K562 (cell line): Measurements from ENCODE around the gene ITGAE. TPM values are rescaled to one million over a fixed set of nuclear protein-coding genes. Genes with fewer than 3 reads are reported as not detected.
A peak's percentile ranks its signal among the peaks of the same experiment; 100 is the strongest.

ENCODE experiments used
- CEBPB ChIP-seq: fragments of 450-650 bp; IDR thresholded peaks from 2 replicates; pipeline ENCODE4 v1.6.1; 2016; ENCODE audit warnings: missing genetic modification characterization, missing compliant biosample characterization
- DACH1 ChIP-seq: fragments of 450-650 bp; IDR thresholded peaks from 2 replicates; pipeline ENCODE4 v1.6.1; 2018; ENCODE audit not compliant: partially characterized antibody
- E2F3 ChIP-seq: fragments of 250-450 bp; sonication (Bioruptor Pico); IDR thresholded peaks from 2 replicates; pipeline ENCODE4 v1.4.0; 2020; ENCODE audit warnings: mild to moderate bottlenecking
- GATA2 ChIP-seq: sonication (generic); formaldehyde crosslinking; IDR thresholded peaks from 2 replicates; pipeline ENCODE4 v1.4.0; 2020; ENCODE audit warnings: mild to moderate bottlenecking, missing genetic modification reagents
- HNRNPH1 ChIP-seq: fragments of 200-400 bp; formaldehyde crosslinking; optimal IDR thresholded peaks from 2 replicates; pipeline ENCODE3; 2017; ENCODE audit warnings: low read depth, mild to moderate bottlenecking, low read length, moderate library complexity
- HNRNPK ChIP-seq: fragments of 200-400 bp; formaldehyde crosslinking; IDR thresholded peaks from one replicate; pipeline ENCODE4 v1.6.1; 2018; ENCODE audit warnings: mild to moderate bottlenecking, low read depth, low read length; ENCODE audit not compliant: poor library complexity, severe bottlenecking
- KAT7 ChIP-seq: sonication (generic); formaldehyde crosslinking; IDR thresholded peaks from 2 replicates; pipeline ENCODE4 v1.8.0; 2022; ENCODE audit warnings: missing genetic modification reagents, mild to moderate bottlenecking, borderline replicate concordance
- LCOR ChIP-seq: sonication (generic); formaldehyde crosslinking; IDR thresholded peaks from 2 replicates; pipeline ENCODE4 v1.8.0; 2022; ENCODE audit warnings: mild to moderate bottlenecking, missing genetic modification reagents
- MAZ ChIP-seq, 2 experiments: fragments of 450-650 bp in 1 of 2; sonication (generic) in 1 of 2; formaldehyde crosslinking; IDR thresholded peaks in 1 of 2; conservative IDR thresholded peaks in 1 of 2; 2 replicates each; pipeline versions ENCODE4 v1.4.0 to v1.5.0; 2020; ENCODE audit warnings: mild to moderate bottlenecking in 1 of 2, missing genetic modification reagents in 1 of 2
- MITF ChIP-seq: IDR thresholded peaks from 2 replicates; pipeline ENCODE4 v1.6.1; 2014; ENCODE audit warnings: antibody characterized with exemption
- NFIX ChIP-seq: fragments of 250-450 bp; sonication (Bioruptor Pico); IDR thresholded peaks from 2 replicates; pipeline ENCODE4 v1.4.0; 2020; ENCODE audit warnings: low read depth, mild to moderate bottlenecking, moderate library complexity
- NFXL1 ChIP-seq: fragments of 450-650 bp; formaldehyde crosslinking; IDR thresholded peaks from 2 replicates; pipeline ENCODE4 v1.4.0; 2021; ENCODE audit warnings: mild to moderate bottlenecking
- PHB2 ChIP-seq: fragments of 450-650 bp; IDR thresholded peaks from 2 replicates; pipeline ENCODE4 v1.6.1; 2017; ENCODE audit warnings: low read depth
- TFAM ChIP-seq: fragments of 250-450 bp; sonication (Bioruptor Pico); conservative IDR thresholded peaks from 2 replicates; pipeline ENCODE4 v1.5.0; 2021; ENCODE audit warnings: mild to moderate bottlenecking, moderate library complexity
- ZBTB7A ChIP-seq: IDR thresholded peaks from 2 replicates; pipeline ENCODE4 v1.6.1; 2011; ENCODE audit warnings: low read depth, mild to moderate bottlenecking, low read length, moderate library complexity, borderline replicate concordance; ENCODE audit not compliant: control insufficient read depth
- ZEB2 ChIP-seq: fragments of 450-650 bp; IDR thresholded peaks from 2 replicates; pipeline ENCODE4 v1.6.1; 2016
- ZNF12 ChIP-seq: sonication (generic); formaldehyde crosslinking; IDR thresholded peaks from 2 replicates; pipeline ENCODE4 v1.4.0; 2020; ENCODE audit warnings: mild to moderate bottlenecking, missing genetic modification reagents
- ZNF133 ChIP-seq: fragments of 250-450 bp; sonication (Bioruptor Pico); IDR thresholded peaks from 2 replicates; pipeline ENCODE4 v1.4.0; 2020; ENCODE audit warnings: mild to moderate bottlenecking
- ZNF175 ChIP-seq: fragments of 200-800 bp; sonication (Bioruptor generic); IDR thresholded peaks from 2 replicates; pipeline ENCODE4 v1.6.1; 2016; ENCODE audit warnings: low read depth, mild to moderate bottlenecking, missing genetic modification characterization, missing compliant biosample characterization
- ZNF41 ChIP-seq: fragments of 250-450 bp; sonication (Bioruptor Pico); conservative IDR thresholded peaks from 2 replicates; pipeline ENCODE4 v1.4.0; 2020; ENCODE audit warnings: mild to moderate bottlenecking
- ZNF444 ChIP-seq: fragments of 250-450 bp; sonication (Bioruptor Pico); IDR thresholded peaks from 2 replicates; pipeline ENCODE4 v1.4.0; 2020; ENCODE audit warnings: mild to moderate bottlenecking, moderate library complexity
- ZNF79 ChIP-seq: fragments of 250-450 bp; sonication (Bioruptor Pico); IDR thresholded peaks from 2 replicates; pipeline ENCODE4 v1.4.0; 2020; ENCODE audit warnings: low read depth, mild to moderate bottlenecking, moderate library complexity
- polyA plus RNA-seq, 8 experiments: library from polyadenylated mRNA; depleted of rRNA in 4 of 8; stranded (reverse) in 5 of 8; unstranded in 3 of 8; fragments of >200 nt; fragmentation: Nextera tagmentation in 2 of 8; fragmentation: Illumina TruSeq in 1 of 8; extraction: Ambion mirVana in 2 of 8; extraction: Trizol in 1 of 8; gene quantifications; 2 replicates each; pipeline versions ENCODE4 v1.2.1 to v1.2.3, GENCODE V29; 2011 to 2014; ENCODE audit warnings: inconsistent platforms in 1 of 8, missing spikeins in 1 of 8
- total RNA-seq, 7 experiments: library from RNA; depleted of rRNA in 6 of 7; stranded (reverse); fragments of >200 nt in 6 of 7; fragmentation: Illumina TruSeq in 2 of 7; extraction: Trizol in 2 of 7; gene quantifications; 2 replicates each; pipeline versions ENCODE4 v1.2.1 to v1.2.3, GENCODE V29; 2011 to 2021; ENCODE audit warnings: low replicate concordance in 1 of 7
- TF ChIP-seq, protein P1 (sequence below): fragments of 250-450 bp; sonication (Bioruptor Pico); IDR thresholded peaks from 2 replicates; pipeline ENCODE4 v1.4.0; 2020; ENCODE audit warnings: mild to moderate bottlenecking
- TF ChIP-seq, protein P2 (sequence below): sonication (generic); formaldehyde crosslinking; IDR thresholded peaks from 2 replicates; pipeline ENCODE4 v1.9.0; 2022; ENCODE audit warnings: mild to moderate bottlenecking, missing genetic modification reagents
- TF ChIP-seq, protein P3 (sequence below), 3 experiments: fragments of 200-800 bp in 1 of 3; sonication (Bioruptor generic) in 1 of 3; sonication (generic) in 1 of 3; formaldehyde crosslinking in 1 of 3; IDR thresholded peaks; 2 replicates each; pipeline versions ENCODE4 v1.6.1 to v1.8.0; 2016 to 2022; ENCODE audit warnings: mild to moderate bottlenecking in 2 of 3, missing compliant biosample characterization in 2 of 3, missing genetic modification characterization in 2 of 3, missing genetic modification reagents in 1 of 3

The ITGAE gene
- total and polyA plus RNA-seq, 9 of the 15 experiments (the other 6 are each of a cell fraction or from before 2014, with no cell fraction given) = 14.8 to 160 (median 27.0) TPM

- TF ChIP-seq, protein P1, sequence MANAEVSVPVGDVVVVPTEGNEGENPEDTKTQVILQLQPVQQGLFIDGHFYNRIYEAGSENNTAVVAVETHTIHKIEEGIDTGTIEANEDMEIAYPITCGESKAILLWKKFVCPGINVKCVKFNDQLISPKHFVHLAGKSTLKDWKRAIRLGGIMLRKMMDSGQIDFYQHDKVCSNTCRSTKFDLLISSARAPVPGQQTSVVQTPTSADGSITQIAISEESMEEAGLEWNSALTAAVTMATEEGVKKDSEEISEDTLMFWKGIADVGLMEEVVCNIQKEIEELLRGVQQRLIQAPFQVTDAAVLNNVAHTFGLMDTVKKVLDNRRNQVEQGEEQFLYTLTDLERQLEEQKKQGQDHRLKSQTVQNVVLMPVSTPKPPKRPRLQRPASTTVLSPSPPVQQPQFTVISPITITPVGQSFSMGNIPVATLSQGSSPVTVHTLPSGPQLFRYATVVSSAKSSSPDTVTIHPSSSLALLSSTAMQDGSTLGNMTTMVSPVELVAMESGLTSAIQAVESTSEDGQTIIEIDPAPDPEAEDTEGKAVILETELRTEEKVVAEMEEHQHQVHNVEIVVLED (CRISPR knock-in tag) = no peak
- TF ChIP-seq ZNF12 (CRISPR knock-in tag) (no peak), KAT7 (CRISPR knock-in tag) (no peak), ZBTB7A (no peak), HNRNPH1 (no peak), MAZ (CRISPR knock-in tag; conservative IDR thresholded peaks at IDR 0.05 in 1 of 2, IDR thresholded peaks at IDR 0.05 in 1 of 2) (peak; percentile 71 to 72; a peak in 3 of 4 replicates), HNRNPK (no peak), ZNF41 (no peak), ZNF444 (no peak), ZNF175 (CRISPR knock-in tag) (no peak), LCOR (CRISPR knock-in tag) (0 out of 2 replicates have a peak, but pooled peaks have one; percentile 46), NFIX (CRISPR knock-in tag) (no peak), PHB2 (no peak), DACH1 (no peak), ZNF133 (CRISPR knock-in tag) (no peak), GATA2 (CRISPR knock-in tag) (no peak), ZEB2 (no peak), MITF (no peak), TFAM (no peak), NFXL1 (CRISPR knock-in tag) (no peak), CEBPB (tag) (no peak), ZNF79 (no peak), E2F3 (CRISPR knock-in tag) (peak; percentile 71; the same call in 1 of the 2 replicates)
- TF ChIP-seq, protein P2, sequence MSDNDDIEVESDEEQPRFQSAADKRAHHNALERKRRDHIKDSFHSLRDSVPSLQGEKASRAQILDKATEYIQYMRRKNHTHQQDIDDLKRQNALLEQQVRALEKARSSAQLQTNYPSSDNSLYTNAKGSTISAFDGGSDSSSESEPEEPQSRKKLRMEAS (CRISPR knock-in tag) = peak; percentile 23; the same call in 1 of the 2 replicates
- TF ChIP-seq, protein P3, sequence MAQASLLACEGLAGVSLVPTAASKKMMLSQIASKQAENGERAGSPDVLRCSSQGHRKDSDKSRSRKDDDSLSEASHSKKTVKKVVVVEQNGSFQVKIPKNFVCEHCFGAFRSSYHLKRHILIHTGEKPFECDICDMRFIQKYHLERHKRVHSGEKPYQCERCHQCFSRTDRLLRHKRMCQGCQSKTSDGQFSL (CRISPR knock-in tag; IDR thresholded peaks at IDR 0.05) = no peak
- TF ChIP-seq, protein P3 (tag; IDR thresholded peaks at IDR 0.05) = no peak
Observed at GRCh38 chr17:3668279-3669084, 132.5 kb downstream of the ITGAE start, which contains the start of the genes EMC6 and TAX1BP3 (continued).
